Neuronal stem cell (in vitro differentiated cells): Measurements from ENCODE around the gene ETV6.

Experiments used
- DNase-seq: peaks from one replicate; pipeline ENCODE4 v3.0.0-alpha.2; 2013; ENCODE audit warnings: low spot score
- H2AFZ ChIP-seq: one replicate; pipeline ENCODE4 v1.6.1; 2013; ENCODE audit warnings: mild to moderate bottlenecking, low read length, inconsistent platforms
- H2AK5ac ChIP-seq: 2 replicates; pipeline ENCODE4 v1.6.1; 2013; ENCODE audit warnings: low read depth, mild to moderate bottlenecking, inconsistent platforms, low read length, moderate library complexity, mixed read lengths
- H2BK120ac ChIP-seq: 2 replicates; pipeline ENCODE4 v1.6.1; 2013; ENCODE audit warnings: low read depth, mild to moderate bottlenecking, inconsistent platforms, low read length, moderate library complexity, mixed read lengths
- H2BK12ac ChIP-seq: one replicate; pipeline ENCODE4 v1.6.1; 2013; ENCODE audit warnings: low read length, inconsistent platforms
- H2BK15ac ChIP-seq: 2 replicates; pipeline ENCODE4 v1.6.1; 2013; ENCODE audit warnings: mild to moderate bottlenecking, low read length, inconsistent platforms, mixed read lengths
- H2BK5ac ChIP-seq: one replicate; pipeline ENCODE4 v1.6.1; 2013; ENCODE audit warnings: inconsistent platforms, mild to moderate bottlenecking, low read length, moderate library complexity
- H3K14ac ChIP-seq: one replicate; pipeline ENCODE4 v1.6.1; 2013; ENCODE audit warnings: low read length, inconsistent platforms
- H3K18ac ChIP-seq: 2 replicates; pipeline ENCODE4 v1.6.1; 2013; ENCODE audit warnings: low read length, inconsistent platforms
- H3K23ac ChIP-seq: 2 replicates; pipeline ENCODE4 v1.6.1; 2013; ENCODE audit warnings: low read depth, mild to moderate bottlenecking, mixed read lengths, low read length, inconsistent platforms; ENCODE audit not compliant: poor library complexity
- H3K27ac ChIP-seq: replicated peaks from 3 replicates; pipeline ENCODE4 v1.5.1; 2013; ENCODE audit warnings: low read length, inconsistent platforms
- H3K27me3 ChIP-seq, 3 experiments: 2 replicates each; pipeline ENCODE4 v1.6.1; 2013; ENCODE audit warnings: low read length in 3 of 3, mild to moderate bottlenecking in 2 of 3, inconsistent platforms in 1 of 3, low read depth in 1 of 3, mixed read lengths in 1 of 3, moderate library complexity in 1 of 3; ENCODE audit not compliant: control insufficient read depth in 3 of 3, insufficient read depth in 3 of 3
- H3K36me3 ChIP-seq, 2 donors: replicated peaks in 1 of 2; 2 replicates each; pipeline ENCODE4 v1.6.1; 2013; ENCODE audit warnings: low read length in 2 of 2; ENCODE audit not compliant: control insufficient read depth in 2 of 2, insufficient read depth in 2 of 2
- H3K4ac ChIP-seq: 2 replicates; pipeline ENCODE4 v1.6.1; 2013; ENCODE audit warnings: inconsistent platforms, mild to moderate bottlenecking, low read length, moderate library complexity
- H3K4me1 ChIP-seq, 2 donors: 1 replicate in 1 of 2; 2 replicates in 1 of 2; pipeline ENCODE4 v1.6.1; 2013; ENCODE audit warnings: low read length in 2 of 2, low read depth in 1 of 2; ENCODE audit not compliant: control insufficient read depth in 2 of 2, insufficient read depth in 1 of 2
- H3K4me2 ChIP-seq: one replicate; pipeline ENCODE4 v1.6.1; 2013; ENCODE audit warnings: mild to moderate bottlenecking, low read length, inconsistent platforms; ENCODE audit not compliant: insufficient read depth, poor library complexity, severe bottlenecking
- H3K4me3 ChIP-seq, 2 donors: 2 replicates each; pipeline ENCODE4 v1.5.1; 2013; ENCODE audit warnings: low read length in 2 of 2, mild to moderate bottlenecking in 2 of 2, inconsistent platforms in 1 of 2, moderate library complexity in 1 of 2
- H3K79me1 ChIP-seq: one replicate; pipeline ENCODE4 v1.6.1; 2013; ENCODE audit warnings: low read depth, mild to moderate bottlenecking, inconsistent platforms, low read length, moderate library complexity
- H3K9ac ChIP-seq: one replicate; pipeline ENCODE4 v1.6.1; 2013; ENCODE audit warnings: mild to moderate bottlenecking, low read depth, low read length, inconsistent platforms; ENCODE audit not compliant: poor library complexity
- H3K9me3 ChIP-seq, 2 donors: replicated peaks in 1 of 2; 2 replicates each; pipeline versions ENCODE3 to v1.6.1; 2013; ENCODE audit warnings: low read length in 2 of 2, mild to moderate bottlenecking in 2 of 2, inconsistent platforms in 1 of 2, low read depth in 1 of 2, mixed read lengths in 1 of 2, moderate library complexity in 1 of 2; ENCODE audit not compliant: control insufficient read depth in 2 of 2, insufficient read depth in 1 of 2
- H4K8ac ChIP-seq: one replicate; pipeline ENCODE4 v1.6.1; 2013; ENCODE audit warnings: low read depth, mild to moderate bottlenecking, inconsistent platforms, low read length, moderate library complexity
- H4K91ac ChIP-seq: one replicate; pipeline ENCODE4 v1.6.1; 2013; ENCODE audit warnings: low read length, low read depth, mild to moderate bottlenecking, inconsistent platforms; ENCODE audit not compliant: poor library complexity
- WGBS, 2 donors: extraction: QIAGEN DNeasy Blood & Tissue Kit; methylation state at CpG; one replicate each; pipeline ENCODE4 v1.1.7; 2013; ENCODE audit warnings: missing lambda C conversion rate in 2 of 2, mixed read lengths in 1 of 2; ENCODE audit not compliant: insufficient read length in 2 of 2, insufficient replicate concordance in 1 of 2; ENCODE audit errors: extremely low coverage in 2 of 2; 5-methylcytosine and 5-hydroxymethylcytosine counted together

ETV6 gene

DNA sequence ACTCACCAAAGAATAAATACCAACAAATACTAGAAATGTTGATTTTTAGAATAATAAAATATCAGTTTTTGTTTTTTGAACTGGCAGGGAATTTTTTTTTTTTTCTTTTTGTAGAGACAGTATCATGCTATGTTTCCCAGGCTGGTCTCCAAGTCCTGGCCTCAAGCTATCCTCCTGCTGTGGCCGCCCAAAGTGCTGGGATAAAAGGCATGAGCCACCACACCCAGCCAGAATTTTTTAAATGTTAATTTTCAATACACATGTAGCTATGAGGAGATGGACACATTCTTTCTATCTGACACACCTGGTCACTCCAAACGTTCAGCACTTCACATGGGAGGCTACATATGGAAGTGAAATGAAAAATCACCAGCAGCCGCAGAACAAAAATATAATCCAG lies 126.8 kb downstream of the ETV6 start:
- Histone ChIP-seq H2BK12ac (no peak overlapping the region), H3K4me1 (peaks cover 6 to 7% of the 10 kb centered on the region in 2 donors), H2BK120ac (no peak overlapping the region), H3K36me3 (no peaks in the 10 kb centered on the region), H3K9me3 (no peaks in the 10 kb centered on the region), H3K79me1 (no peaks in the 10 kb centered on the region), H3K27me3 (no peaks in the 10 kb centered on the region), H3K23ac (no peak overlapping the region), H3K4me3 (no peak overlapping the region), H4K91ac (no peak overlapping the region), H3K27ac (no peak overlapping the region), H2BK15ac (no peak overlapping the region), H3K9ac (no peak overlapping the region), H2AFZ (no peak overlapping the region), H3K14ac (no peak overlapping the region), H2BK5ac (no peak overlapping the region), H3K4ac (no peak overlapping the region), H2AK5ac (no peak overlapping the region), H3K18ac (no peak overlapping the region), H3K4me2 (no peak overlapping the region), H4K8ac (no peak overlapping the region)
- no peak for DNase-seq
- no CpG with 5 or more reads among the region's 3 CpGs for WGBS, 2 donors

DNA sequence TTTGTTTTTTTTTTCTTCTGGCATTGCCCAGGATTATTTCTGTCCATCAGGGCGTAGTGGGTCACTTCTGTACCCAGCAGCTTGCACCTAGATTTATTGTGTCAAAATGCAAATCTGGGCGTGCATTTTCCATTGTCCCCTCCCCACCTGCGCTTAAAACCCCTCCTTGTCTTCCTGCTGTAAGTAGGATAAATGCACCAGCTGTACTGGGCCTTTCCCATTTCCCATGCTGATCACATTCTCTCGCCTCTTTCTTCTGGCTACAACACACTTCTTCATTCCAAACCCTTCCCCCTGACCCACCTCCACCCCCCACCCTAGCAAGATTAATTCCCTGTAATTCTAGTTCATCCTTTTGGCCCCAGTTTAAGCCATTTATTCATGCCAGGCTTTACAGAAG lies 128.0 kb downstream of the ETV6 start:
- Histone ChIP-seq H3K14ac (no peak overlapping the region), H2BK120ac (no peak overlapping the region), H3K4me3 (no peak overlapping the region), H4K91ac (no peak overlapping the region), H4K8ac (no peak overlapping the region), H3K4me1 (peaks cover 6 to 7% of the 10 kb centered on the region in 2 donors), H2BK15ac (no peak overlapping the region), H3K9ac (no peak overlapping the region), H3K27ac (no peak overlapping the region), H3K18ac (no peak overlapping the region), H3K79me1 (no peaks in the 10 kb centered on the region), H3K4ac (no peak overlapping the region), H3K4me2 (no peak overlapping the region), H3K9me3 (no peaks in the 10 kb centered on the region), H2AFZ (no peak overlapping the region), H2BK12ac (no peak overlapping the region), H3K36me3 (no peaks in the 10 kb centered on the region), H2AK5ac (no peak overlapping the region), H2BK5ac (no peak overlapping the region), H3K27me3 (no peaks in the 10 kb centered on the region), H3K23ac (no peak overlapping the region)
- WGBS, 2 donors = no CpG with 5 or more reads among the region's 4 CpGs
- DNase-seq = no peak

DNA sequence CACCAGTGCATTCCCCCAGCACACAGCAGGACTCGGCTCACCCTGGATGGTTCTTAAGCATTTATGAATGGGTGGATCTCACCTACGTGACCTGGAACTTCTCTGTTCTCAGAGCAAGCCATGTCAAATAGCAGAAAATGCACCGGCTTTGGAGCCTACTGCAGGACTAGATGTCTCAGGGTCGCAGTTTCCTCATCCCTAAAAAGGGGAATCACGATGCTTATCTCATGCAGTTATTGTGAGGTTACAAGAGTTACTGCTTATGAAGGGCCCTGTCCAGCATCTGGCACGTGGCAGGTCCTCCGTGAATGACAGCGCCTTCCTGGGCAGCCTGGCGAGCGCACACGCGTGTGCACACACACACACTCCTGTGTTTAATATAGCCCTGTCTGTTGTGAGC lies 128.5 kb downstream of the ETV6 start:
- Histone ChIP-seq H3K36me3 (no peaks in the 10 kb centered on the region), H4K91ac (no peak overlapping the region), H3K79me1 (no peaks in the 10 kb centered on the region), H3K14ac (no peak overlapping the region), H4K8ac (no peak overlapping the region), H3K27ac (no peak overlapping the region), H2AFZ (no peak overlapping the region), H3K4me2 (no peak overlapping the region), H3K4me1 (peaks cover 6 to 7% of the 10 kb centered on the region in 2 donors), H2BK5ac (no peak overlapping the region), H3K23ac (no peak overlapping the region), H3K4ac (no peak overlapping the region), H2BK12ac (no peak overlapping the region), H2BK15ac (no peak overlapping the region), H2AK5ac (no peak overlapping the region), H2BK120ac (no peak overlapping the region), H3K27me3 (no peaks in the 10 kb centered on the region), H3K9me3 (no peaks in the 10 kb centered on the region), H3K4me3 (no peak overlapping the region), H3K9ac (no peak overlapping the region), H3K18ac (no peak overlapping the region)
- no CpG with 5 or more reads among the region's 12 CpGs for WGBS, 2 donors
- no peak for DNase-seq

GRCh38 chr12:11778713-11779685 lies 129.5 kb downstream of the ETV6 start:
- no peak overlapping the region for H4K91ac ChIP-seq
- no peak overlapping the region for H2BK12ac ChIP-seq
- no peak overlapping the region for H3K4me2 ChIP-seq
- no CpG with 5 or more reads among the region's 12 CpGs for WGBS, 2 donors
- no peak overlapping the region for H2BK120ac ChIP-seq
- H3K4me3 ChIP-seq = no peak overlapping the region
- H2BK5ac ChIP-seq = no peak overlapping the region
- H3K23ac ChIP-seq = no peak overlapping the region
- no peak overlapping the region for H3K9ac ChIP-seq
- H3K36me3 ChIP-seq = no peaks in the 10 kb centered on the region
- no peak overlapping the region for H3K27ac ChIP-seq
- DNase-seq = no peak
- no peaks in the 10 kb centered on the region for H3K9me3 ChIP-seq
- H2BK15ac ChIP-seq = no peak overlapping the region
- H4K8ac ChIP-seq = no peak overlapping the region
- H3K18ac ChIP-seq = no peak overlapping the region
- H3K14ac ChIP-seq = no peak overlapping the region
- H2AFZ ChIP-seq = no peak overlapping the region
- H3K4ac ChIP-seq = no peak overlapping the region
- H3K79me1 ChIP-seq = no peaks in the 10 kb centered on the region
- no peaks in the 10 kb centered on the region for H3K27me3 ChIP-seq
- H3K4me1 ChIP-seq = peaks cover 6 to 7% of the 10 kb centered on the region in 2 donors
- no peak overlapping the region for H2AK5ac ChIP-seq
